ENCODE results near the gene CIT. TPM values are rescaled to one million over a fixed set of nuclear protein-coding genes. Genes with fewer than 3 reads are reported as not detected.

The CIT gene
- total RNA-seq, 3 donors from 2014 or later (not counting 1 experiment from before 2014, with no cell fraction given), result 2.8 to 4.2 (median 3.6) TPM

DNA sequence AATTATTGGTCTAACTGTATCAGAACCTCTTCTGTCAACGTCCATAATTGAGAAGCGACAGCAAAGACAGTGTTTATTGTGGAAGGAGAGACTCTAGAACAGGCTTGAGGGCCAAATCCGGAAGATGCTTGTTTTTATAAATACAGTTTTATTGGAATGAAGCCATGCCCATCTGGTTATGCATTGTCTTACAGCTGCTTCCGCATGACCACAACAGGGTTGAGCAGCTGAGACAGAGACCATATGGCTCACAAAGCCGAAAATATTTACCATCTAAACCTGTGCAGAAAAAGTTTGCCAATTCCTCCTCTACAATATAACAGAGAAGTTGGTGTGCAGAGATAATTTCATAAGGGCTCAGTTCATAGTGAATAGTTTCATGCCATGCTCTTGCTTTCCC is 184.7 kb downstream of the CIT start:
- intact Hi-C loops (cut with micrococcal nuclease), result no loop called here
- no peak overlapping the region for H3K4me3 ChIP-seq (ENCODE audit: low read length)

DNA sequence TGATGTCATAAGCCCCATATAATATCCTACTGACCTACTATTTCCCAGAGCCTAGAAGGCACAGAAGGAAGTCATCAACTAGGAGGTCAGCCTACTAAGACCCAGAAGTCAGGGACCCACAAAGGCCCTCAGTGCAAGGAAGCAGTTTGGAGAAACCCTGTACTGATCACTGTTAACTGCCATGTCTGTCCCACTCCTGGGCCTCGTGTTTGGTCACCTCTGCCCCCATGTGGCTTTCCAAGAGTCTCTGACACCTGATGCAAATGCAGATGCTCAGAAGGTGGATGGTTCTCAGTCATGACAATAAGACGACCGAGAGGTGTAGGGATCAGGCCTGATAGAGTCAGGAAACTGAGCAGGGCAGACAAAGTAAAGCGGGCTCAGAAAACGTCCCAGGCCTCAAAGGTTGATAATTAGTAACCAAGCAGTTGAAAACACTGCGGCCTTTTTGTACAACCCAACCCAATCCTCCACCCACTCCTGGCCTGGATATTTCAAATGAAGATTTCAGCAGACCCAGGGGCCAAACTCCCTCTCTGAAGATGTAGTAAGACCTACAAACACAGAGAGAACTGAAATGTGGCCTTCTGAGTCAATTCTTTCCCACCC is 185.8 kb downstream of the CIT start:
- H3K27me3 ChIP-seq (ENCODE audit: control insufficient read depth, insufficient read depth, low read length), result no peaks in the 10 kb centered on the region
- no peaks in the 10 kb centered on the region for H3K4me1 ChIP-seq (ENCODE audit: control insufficient read depth, insufficient read depth, low read length)
- 95% methylated on average over 6 of the region's 6 CpGs for WGBS (ENCODE audit: insufficient coverage)
- no peaks in the 10 kb centered on the region for H3K27me3 Mint-ChIP-seq (ENCODE audit: low read depth in 2 of 2)
- ATAC-seq (no peak), DNase-seq (no peak)
- no peaks in the 10 kb centered on the region for H3K36me3 ChIP-seq (ENCODE audit: control insufficient read depth, insufficient read depth, low read length)
- no peaks in the 10 kb centered on the region for H3K4me1 Mint-ChIP-seq
- H3K9me3 ChIP-seq (ENCODE audit: control insufficient read depth, insufficient read depth, low read length), result no peaks in the 10 kb centered on the region
- intact Hi-C loops (cut with micrococcal nuclease), result no loop called here
- H3K27ac ChIP-seq (ENCODE audit: low read length), result no peak overlapping the region
- H3K36me3 Mint-ChIP-seq, result no peaks in the 10 kb centered on the region
- H3K4me3 ChIP-seq (ENCODE audit: low read length), result no peak overlapping the region
- no peaks in the 10 kb centered on the region for H3K9me3 Mint-ChIP-seq
- TF ChIP-seq, protein P1, sequence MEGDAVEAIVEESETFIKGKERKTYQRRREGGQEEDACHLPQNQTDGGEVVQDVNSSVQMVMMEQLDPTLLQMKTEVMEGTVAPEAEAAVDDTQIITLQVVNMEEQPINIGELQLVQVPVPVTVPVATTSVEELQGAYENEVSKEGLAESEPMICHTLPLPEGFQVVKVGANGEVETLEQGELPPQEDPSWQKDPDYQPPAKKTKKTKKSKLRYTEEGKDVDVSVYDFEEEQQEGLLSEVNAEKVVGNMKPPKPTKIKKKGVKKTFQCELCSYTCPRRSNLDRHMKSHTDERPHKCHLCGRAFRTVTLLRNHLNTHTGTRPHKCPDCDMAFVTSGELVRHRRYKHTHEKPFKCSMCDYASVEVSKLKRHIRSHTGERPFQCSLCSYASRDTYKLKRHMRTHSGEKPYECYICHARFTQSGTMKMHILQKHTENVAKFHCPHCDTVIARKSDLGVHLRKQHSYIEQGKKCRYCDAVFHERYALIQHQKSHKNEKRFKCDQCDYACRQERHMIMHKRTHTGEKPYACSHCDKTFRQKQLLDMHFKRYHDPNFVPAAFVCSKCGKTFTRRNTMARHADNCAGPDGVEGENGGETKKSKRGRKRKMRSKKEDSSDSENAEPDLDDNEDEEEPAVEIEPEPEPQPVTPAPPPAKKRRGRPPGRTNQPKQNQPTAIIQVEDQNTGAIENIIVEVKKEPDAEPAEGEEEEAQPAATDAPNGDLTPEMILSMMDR (IDR thresholded peaks at IDR 0.05), result no peak
- H3K4me3 Mint-ChIP-seq, result no peak overlapping the region
- H3K27ac Mint-ChIP-seq, result no peak overlapping the region

More for the DNA sequence above, 184.7 kb downstream of the CIT start:
- ATAC-seq (no peak), DNase-seq (no peak)
- TF ChIP-seq, protein P1 (IDR thresholded peaks at IDR 0.05), result no peak
- Mint-ChIP-seq H3K36me3 (no peaks in the 10 kb centered on the region), H3K27me3 (ENCODE audit: low read depth in 2 of 2) (no peaks in the 10 kb centered on the region), H3K4me1 (no peaks in the 10 kb centered on the region), H3K9me3 (no peaks in the 10 kb centered on the region), H3K27ac (no peak overlapping the region), H3K4me3 (no peak overlapping the region)
- Histone ChIP-seq H3K27ac (ENCODE audit: low read length) (no peak overlapping the region), H3K9me3 (ENCODE audit: control insufficient read depth, insufficient read depth, low read length) (no peaks in the 10 kb centered on the region), H3K36me3 (ENCODE audit: control insufficient read depth, insufficient read depth, low read length) (no peaks in the 10 kb centered on the region), H3K4me1 (ENCODE audit: control insufficient read depth, insufficient read depth, low read length) (no peaks in the 10 kb centered on the region), H3K27me3 (ENCODE audit: control insufficient read depth, insufficient read depth, low read length) (no peaks in the 10 kb centered on the region)
- WGBS (ENCODE audit: insufficient coverage), result 96% methylated on average over 4 of the region's 5 CpGs

DNA sequence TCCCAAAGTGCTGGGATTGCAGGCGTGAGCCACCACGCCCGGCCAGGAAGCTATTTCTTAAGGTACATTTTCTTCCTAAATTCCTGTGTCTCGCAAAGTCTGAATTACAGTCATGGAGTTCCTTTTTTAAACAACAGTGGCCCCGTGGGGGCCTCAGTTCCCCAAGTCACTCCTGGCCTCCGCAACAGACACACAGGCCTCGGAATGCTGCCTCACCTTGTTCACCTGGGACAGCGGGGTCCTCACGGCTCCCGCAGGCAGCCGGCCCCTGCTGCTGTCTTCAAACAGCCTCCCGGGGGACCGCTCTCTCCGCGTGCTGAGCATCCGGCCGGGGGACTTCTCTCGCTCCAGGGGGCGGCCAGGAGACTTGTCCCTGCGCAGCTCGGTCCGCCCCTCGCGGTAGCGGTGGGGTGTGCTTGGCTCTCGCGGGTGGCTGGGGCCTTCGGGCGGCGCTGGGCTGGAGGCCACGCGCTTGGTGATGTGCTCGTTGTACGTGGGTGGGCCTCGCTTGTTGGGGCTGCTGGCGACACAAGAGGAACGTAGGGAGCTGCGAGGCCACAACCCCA is 187.1 kb downstream of the CIT start:
- H3K36me3 Mint-ChIP-seq, result no peaks in the 10 kb centered on the region
- no peaks in the 10 kb centered on the region for H3K9me3 Mint-ChIP-seq
- TF ChIP-seq, protein P1 (IDR thresholded peaks at IDR 0.05), result no peak
- H3K4me3 Mint-ChIP-seq, result no peak overlapping the region
- DNase-seq, result no peak
- WGBS (ENCODE audit: insufficient coverage), result 98% methylated on average over 38 of the region's 38 CpGs
- H3K27ac Mint-ChIP-seq, result no peak overlapping the region
- no peaks in the 10 kb centered on the region for H3K27me3 ChIP-seq (ENCODE audit: control insufficient read depth, insufficient read depth, low read length)
- ATAC-seq, result no peak
- H3K4me1 ChIP-seq (ENCODE audit: control insufficient read depth, insufficient read depth, low read length), result no peaks in the 10 kb centered on the region
- no peaks in the 10 kb centered on the region for H3K9me3 ChIP-seq (ENCODE audit: control insufficient read depth, insufficient read depth, low read length)
- H3K4me3 ChIP-seq (ENCODE audit: low read length), result no peak overlapping the region
- H3K27ac ChIP-seq (ENCODE audit: low read length), result no peak overlapping the region
- intact Hi-C loops (cut with micrococcal nuclease), result no loop called here
- no peaks in the 10 kb centered on the region for H3K4me1 Mint-ChIP-seq
- no peaks in the 10 kb centered on the region for H3K36me3 ChIP-seq (ENCODE audit: control insufficient read depth, insufficient read depth, low read length)
- H3K27me3 Mint-ChIP-seq (ENCODE audit: low read depth in 2 of 2), result no peaks in the 10 kb centered on the region

DNA sequence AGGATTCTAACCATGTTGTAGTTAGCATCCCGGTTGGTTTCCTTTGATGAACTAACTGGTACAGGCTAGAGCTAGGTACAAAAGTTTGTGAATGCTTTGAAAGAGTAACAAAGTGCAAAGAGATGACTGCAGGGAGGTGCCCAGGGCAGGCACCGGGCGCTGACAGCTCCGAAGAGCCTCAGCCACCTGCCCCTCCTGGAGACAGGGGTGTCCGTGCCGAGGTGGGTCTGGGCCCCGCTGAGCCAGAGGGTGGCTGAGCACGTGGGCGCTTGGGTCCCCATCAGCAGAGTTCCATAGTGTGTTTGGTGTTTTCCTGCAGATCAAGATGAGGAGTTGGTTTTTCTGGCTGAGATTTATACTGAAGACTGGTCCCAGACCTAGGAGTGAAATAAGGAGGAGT is 189.2 kb downstream of the CIT start:
- Mint-ChIP-seq H3K36me3 (no peaks in the 10 kb centered on the region), H3K4me3 (no peak overlapping the region), H3K27me3 (ENCODE audit: low read depth in 2 of 2) (no peaks in the 10 kb centered on the region), H3K9me3 (no peaks in the 10 kb centered on the region), H3K4me1 (no peaks in the 10 kb centered on the region), H3K27ac (no peak overlapping the region)
- no peak for ATAC-seq
- Histone ChIP-seq H3K9me3 (ENCODE audit: control insufficient read depth, insufficient read depth, low read length) (no peaks in the 10 kb centered on the region), H3K36me3 (ENCODE audit: control insufficient read depth, insufficient read depth, low read length) (no peaks in the 10 kb centered on the region), H3K27me3 (ENCODE audit: control insufficient read depth, insufficient read depth, low read length) (no peaks in the 10 kb centered on the region), H3K27ac (ENCODE audit: low read length) (no peak overlapping the region), H3K4me3 (ENCODE audit: low read length) (no peak overlapping the region), H3K4me1 (ENCODE audit: control insufficient read depth, insufficient read depth, low read length) (peaks cover 2% of the 10 kb centered on the region)
- intact Hi-C loops (cut with micrococcal nuclease), result no loop called here
- TF ChIP-seq, protein P1 (IDR thresholded peaks at IDR 0.05), result no peak
- WGBS (ENCODE audit: insufficient coverage), result 97% methylated on average over 9 of the region's 9 CpGs
- DNase-seq, result no peak

All from natural killer cell (primary cell).